T-helper 1 cell (primary cell): ENCODE measurements around the gene EPHB2.

Source experiments
- DNase-seq, 5 donors: peaks; one replicate each; pipeline ENCODE4 v3.0.0-alpha.2; 2012 to 2020

Gene EPHB2

DNA sequence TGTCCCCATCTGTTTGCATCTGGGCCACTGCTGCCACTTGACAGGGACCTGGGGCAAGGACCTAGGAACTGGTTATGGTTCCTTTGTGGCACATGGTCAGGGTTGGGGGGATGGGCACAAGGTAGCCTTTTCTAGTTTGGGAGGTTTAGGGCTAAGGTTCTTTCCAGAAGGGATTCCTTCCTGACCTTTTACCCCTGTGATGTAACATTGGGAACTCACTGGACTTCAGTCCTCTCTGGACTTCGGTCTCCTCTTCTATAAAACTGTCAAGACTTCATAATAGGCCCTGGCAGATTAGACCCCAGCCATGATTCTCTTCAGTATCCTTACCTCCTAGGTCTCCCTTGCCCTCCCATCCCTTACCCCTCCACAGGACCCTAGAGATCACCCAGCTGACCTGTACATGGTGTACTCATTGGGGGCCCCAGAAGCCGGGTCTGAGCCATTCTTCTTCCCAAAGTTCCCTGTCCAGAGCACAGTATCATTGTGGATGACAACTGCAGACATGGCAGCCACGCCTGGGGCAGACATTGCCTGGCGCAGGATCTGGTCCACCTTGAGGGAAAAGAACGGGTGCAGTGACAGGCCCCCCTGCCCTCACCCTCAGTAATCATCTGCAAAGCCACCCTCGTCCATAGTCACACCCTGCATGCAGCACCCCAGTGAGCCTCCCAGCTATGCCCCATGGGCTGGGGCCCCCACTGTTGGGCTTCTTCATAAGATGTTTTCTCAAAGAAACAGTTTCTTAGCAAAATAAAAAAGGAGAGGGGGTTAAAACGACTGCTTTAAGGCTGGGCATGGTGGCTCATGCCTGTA, 249.1 kb downstream of the EPHB2 start:
- no peak for DNase-seq

DNA sequence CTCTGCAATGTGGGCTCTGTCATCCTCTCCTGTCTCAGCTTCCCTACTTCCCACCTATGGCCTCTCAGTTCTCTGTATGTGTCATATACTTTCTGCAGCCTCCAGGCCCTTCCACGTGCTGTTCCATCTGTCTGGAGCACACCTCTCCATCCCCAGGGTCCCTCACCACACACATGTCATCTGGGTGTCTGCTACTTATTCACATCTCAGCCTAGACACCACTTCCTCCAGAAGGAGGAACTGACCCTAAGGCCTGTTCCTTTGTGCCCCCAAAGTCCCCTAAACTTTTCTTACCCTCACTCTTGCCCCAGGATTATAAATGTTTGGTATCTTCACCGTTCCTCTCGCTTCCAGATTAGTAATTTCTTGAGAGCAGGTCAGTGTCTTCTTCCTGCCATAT, 251.9 kb downstream of the EPHB2 start:
- DNase-seq = no peak

GRCh38 chr1:22963044-22963677, 252.5 kb downstream of the EPHB2 start:
- no peak for DNase-seq

GRCh38 chr1:22966309-22966708, 255.7 kb downstream of the EPHB2 start:
- no peak for DNase-seq

- DNase-seq = no peak
Measured at GRCh38 chr1:22967833-22968232, 257.2 kb downstream of the EPHB2 start.

DNA sequence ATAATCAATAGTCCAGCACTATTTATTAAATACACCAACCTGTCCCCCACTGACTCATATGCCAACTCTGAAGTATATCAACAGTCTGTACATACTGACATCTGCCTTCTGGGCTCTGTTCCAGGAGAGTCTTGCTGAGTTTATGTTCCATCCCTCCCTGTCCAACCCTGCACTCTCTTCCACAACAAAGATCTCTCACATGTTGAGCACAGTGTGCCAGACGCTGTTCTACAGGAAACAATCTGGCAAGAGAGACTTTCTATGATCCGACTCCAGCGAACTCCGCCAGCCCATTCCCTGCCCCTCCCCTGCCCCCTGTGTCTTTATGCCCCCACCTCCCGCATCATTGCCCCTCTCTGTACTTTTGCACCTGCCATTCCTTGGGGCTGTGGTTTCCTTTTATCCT, 258.7 kb downstream of the EPHB2 start:
- DNase-seq = no peak

DNA sequence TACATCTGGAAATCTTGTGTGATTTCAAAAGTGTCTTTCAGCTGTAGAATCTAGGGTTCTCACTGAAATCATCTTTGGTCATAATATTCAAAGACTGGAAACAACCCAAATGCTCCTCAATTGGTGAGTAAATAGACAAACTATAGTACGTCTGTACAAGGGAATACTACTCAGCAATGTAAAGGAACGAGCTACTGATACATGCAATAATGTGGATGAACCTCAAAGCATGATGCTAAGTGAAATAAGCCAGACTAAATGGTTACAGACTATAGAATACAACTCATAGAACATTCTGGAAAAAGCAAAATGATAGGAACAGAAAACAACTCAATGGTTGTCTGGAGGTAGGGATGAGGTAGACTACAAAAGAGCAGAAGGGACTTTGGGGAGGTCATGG, 259.5 kb downstream of the EPHB2 start:
- no peak for DNase-seq
